H1 (cell line): ENCODE results near the gene PLEKHA1. TPM values are rescaled to one million over a fixed set of nuclear protein-coding genes. Genes with fewer than 3 reads are reported as not detected.

Source experiments
- BCL11A ChIP-seq, 2 experiments: IDR thresholded peaks; one replicate each; pipeline ENCODE4 v1.6.1; 2011; ENCODE audit warnings: low read depth in 2 of 2, low read length in 2 of 2, mild to moderate bottlenecking in 2 of 2
- CTBP2 ChIP-seq: IDR thresholded peaks from 2 replicates; pipeline ENCODE4 v1.7.0; 2011; ENCODE audit warnings: borderline replicate concordance, mild to moderate bottlenecking, moderate library complexity, mixed read lengths, low read length; ENCODE audit not compliant: insufficient read depth, insufficient read length
- FOSL1 ChIP-seq: IDR thresholded peaks from 2 replicates; pipeline ENCODE4 v1.6.1; 2011; ENCODE audit warnings: mild to moderate bottlenecking, low read depth, low read length, moderate library complexity; ENCODE audit not compliant: insufficient read depth
- JUN ChIP-seq: IDR thresholded peaks from 2 replicates; pipeline ENCODE4 v1.6.1; 2011; ENCODE audit warnings: low read depth, mild to moderate bottlenecking, improper control_type of control experiment, low read length
- KDM4A ChIP-seq: IDR thresholded peaks from one replicate; pipeline ENCODE4 v1.7.1; 2012; ENCODE audit warnings: low read depth, mild to moderate bottlenecking, moderate library complexity, low read length, inconsistent platforms; ENCODE audit not compliant: severe bottlenecking
- POLR2AphosphoS5 ChIP-seq: IDR thresholded peaks from 2 replicates; pipeline ENCODE4 v1.6.1; 2011; ENCODE audit warnings: low read depth, low read length
- SIX5 ChIP-seq: IDR thresholded peaks from 2 replicates; pipeline ENCODE4 v1.6.1; 2011; ENCODE audit warnings: mild to moderate bottlenecking, low read depth, low read length
- SP4 ChIP-seq: IDR thresholded peaks from 2 replicates; pipeline ENCODE4 v1.6.1; 2012; ENCODE audit warnings: low read length, inconsistent platforms
- TAF1 ChIP-seq: IDR thresholded peaks from 2 replicates; pipeline ENCODE4 v1.6.1; 2011; ENCODE audit warnings: mild to moderate bottlenecking, low read depth, low read length
- polyA plus RNA-seq, 7 experiments: library from polyadenylated mRNA; depleted of rRNA in 3 of 7; stranded (reverse) in 5 of 7; unstranded in 2 of 7; fragments of >200 nt in 5 of 7; fragments of 200-250 nt in 2 of 7; gene quantifications; 1 replicate in 5 of 7; 2 replicates in 1 of 7; 4 replicates in 1 of 7; pipeline versions ENCODE4 v1.2.1 to v1.2.3, GENCODE V29; 2011 to 2013; ENCODE audit warnings: missing spikeins in 2 of 7, mixed read lengths in 2 of 7
- total RNA-seq: library from RNA; stranded (reverse); fragmentation: NEBNext Ultra II Directional; extraction: Animal tissue kit (Norgen Biotek cat#: 25700); gene quantifications from 2 replicates; pipeline ENCODE4 v1.2.1, GENCODE V29; 2021
- TF ChIP-seq, protein P1 (sequence below): fragments of 300-600 bp; sonication (generic); IDR thresholded peaks from 2 replicates; pipeline ENCODE4 v1.7.1; 2012; ENCODE audit warnings: low read length, moderate library complexity, mild to moderate bottlenecking, inconsistent platforms; ENCODE audit not compliant: insufficient replicate concordance
- TF ChIP-seq, protein P2 (sequence below): IDR thresholded peaks from 2 replicates; pipeline ENCODE4 v1.6.1; 2011; ENCODE audit warnings: low read depth, mild to moderate bottlenecking, low read length; ENCODE audit not compliant: insufficient read depth

PLEKHA1 gene
- total and polyA plus RNA-seq, 2 of the 8 experiments (the other 6 are each of a cell fraction or from before 2014, with no cell fraction given): 15.6 to 39.7 TPM

GRCh38 chr10:122347170-122347841, 27.2 kb upstream of the PLEKHA1 start (continued):
- TF ChIP-seq, protein P1, sequence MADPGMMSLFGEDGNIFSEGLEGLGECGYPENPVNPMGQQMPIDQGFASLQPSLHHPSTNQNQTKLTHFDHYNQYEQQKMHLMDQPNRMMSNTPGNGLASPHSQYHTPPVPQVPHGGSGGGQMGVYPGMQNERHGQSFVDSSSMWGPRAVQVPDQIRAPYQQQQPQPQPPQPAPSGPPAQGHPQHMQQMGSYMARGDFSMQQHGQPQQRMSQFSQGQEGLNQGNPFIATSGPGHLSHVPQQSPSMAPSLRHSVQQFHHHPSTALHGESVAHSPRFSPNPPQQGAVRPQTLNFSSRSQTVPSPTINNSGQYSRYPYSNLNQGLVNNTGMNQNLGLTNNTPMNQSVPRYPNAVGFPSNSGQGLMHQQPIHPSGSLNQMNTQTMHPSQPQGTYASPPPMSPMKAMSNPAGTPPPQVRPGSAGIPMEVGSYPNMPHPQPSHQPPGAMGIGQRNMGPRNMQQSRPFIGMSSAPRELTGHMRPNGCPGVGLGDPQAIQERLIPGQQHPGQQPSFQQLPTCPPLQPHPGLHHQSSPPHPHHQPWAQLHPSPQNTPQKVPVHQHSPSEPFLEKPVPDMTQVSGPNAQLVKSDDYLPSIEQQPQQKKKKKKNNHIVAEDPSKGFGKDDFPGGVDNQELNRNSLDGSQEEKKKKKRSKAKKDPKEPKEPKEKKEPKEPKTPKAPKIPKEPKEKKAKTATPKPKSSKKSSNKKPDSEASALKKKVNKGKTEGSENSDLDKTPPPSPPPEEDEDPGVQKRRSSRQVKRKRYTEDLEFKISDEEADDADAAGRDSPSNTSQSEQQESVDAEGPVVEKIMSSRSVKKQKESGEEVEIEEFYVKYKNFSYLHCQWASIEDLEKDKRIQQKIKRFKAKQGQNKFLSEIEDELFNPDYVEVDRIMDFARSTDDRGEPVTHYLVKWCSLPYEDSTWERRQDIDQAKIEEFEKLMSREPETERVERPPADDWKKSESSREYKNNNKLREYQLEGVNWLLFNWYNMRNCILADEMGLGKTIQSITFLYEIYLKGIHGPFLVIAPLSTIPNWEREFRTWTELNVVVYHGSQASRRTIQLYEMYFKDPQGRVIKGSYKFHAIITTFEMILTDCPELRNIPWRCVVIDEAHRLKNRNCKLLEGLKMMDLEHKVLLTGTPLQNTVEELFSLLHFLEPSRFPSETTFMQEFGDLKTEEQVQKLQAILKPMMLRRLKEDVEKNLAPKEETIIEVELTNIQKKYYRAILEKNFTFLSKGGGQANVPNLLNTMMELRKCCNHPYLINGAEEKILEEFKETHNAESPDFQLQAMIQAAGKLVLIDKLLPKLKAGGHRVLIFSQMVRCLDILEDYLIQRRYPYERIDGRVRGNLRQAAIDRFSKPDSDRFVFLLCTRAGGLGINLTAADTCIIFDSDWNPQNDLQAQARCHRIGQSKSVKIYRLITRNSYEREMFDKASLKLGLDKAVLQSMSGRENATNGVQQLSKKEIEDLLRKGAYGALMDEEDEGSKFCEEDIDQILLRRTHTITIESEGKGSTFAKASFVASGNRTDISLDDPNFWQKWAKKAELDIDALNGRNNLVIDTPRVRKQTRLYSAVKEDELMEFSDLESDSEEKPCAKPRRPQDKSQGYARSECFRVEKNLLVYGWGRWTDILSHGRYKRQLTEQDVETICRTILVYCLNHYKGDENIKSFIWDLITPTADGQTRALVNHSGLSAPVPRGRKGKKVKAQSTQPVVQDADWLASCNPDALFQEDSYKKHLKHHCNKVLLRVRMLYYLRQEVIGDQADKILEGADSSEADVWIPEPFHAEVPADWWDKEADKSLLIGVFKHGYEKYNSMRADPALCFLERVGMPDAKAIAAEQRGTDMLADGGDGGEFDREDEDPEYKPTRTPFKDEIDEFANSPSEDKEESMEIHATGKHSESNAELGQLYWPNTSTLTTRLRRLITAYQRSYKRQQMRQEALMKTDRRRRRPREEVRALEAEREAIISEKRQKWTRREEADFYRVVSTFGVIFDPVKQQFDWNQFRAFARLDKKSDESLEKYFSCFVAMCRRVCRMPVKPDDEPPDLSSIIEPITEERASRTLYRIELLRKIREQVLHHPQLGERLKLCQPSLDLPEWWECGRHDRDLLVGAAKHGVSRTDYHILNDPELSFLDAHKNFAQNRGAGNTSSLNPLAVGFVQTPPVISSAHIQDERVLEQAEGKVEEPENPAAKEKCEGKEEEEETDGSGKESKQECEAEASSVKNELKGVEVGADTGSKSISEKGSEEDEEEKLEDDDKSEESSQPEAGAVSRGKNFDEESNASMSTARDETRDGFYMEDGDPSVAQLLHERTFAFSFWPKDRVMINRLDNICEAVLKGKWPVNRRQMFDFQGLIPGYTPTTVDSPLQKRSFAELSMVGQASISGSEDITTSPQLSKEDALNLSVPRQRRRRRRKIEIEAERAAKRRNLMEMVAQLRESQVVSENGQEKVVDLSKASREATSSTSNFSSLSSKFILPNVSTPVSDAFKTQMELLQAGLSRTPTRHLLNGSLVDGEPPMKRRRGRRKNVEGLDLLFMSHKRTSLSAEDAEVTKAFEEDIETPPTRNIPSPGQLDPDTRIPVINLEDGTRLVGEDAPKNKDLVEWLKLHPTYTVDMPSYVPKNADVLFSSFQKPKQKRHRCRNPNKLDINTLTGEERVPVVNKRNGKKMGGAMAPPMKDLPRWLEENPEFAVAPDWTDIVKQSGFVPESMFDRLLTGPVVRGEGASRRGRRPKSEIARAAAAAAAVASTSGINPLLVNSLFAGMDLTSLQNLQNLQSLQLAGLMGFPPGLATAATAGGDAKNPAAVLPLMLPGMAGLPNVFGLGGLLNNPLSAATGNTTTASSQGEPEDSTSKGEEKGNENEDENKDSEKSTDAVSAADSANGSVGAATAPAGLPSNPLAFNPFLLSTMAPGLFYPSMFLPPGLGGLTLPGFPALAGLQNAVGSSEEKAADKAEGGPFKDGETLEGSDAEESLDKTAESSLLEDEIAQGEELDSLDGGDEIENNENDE: no peak
- TF ChIP-seq KDM4A (no peak), JUN (no peak), CTBP2 (no peak), SP4 (no peak), BCL11A (IDR thresholded peaks at IDR 0.05; ENCODE audit: low read depth in 2 of 2, low read length in 2 of 2) (no peak), SIX5 (no peak), FOSL1 (no peak), TAF1 (no peak), POLR2AphosphoS5 (no peak)
- TF ChIP-seq, protein P2, sequence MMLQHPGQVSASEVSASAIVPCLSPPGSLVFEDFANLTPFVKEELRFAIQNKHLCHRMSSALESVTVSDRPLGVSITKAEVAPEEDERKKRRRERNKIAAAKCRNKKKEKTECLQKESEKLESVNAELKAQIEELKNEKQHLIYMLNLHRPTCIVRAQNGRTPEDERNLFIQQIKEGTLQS: no peak
